Retinal pigment epithelial cell (primary cell): ENCODE measurements around the gene OR7G1.

Source experiments
- DNase-seq: peaks from one replicate; pipeline ENCODE4 v3.0.0-alpha.2; 2010; ENCODE audit warnings: low read depth
- H3K4me3 ChIP-seq: 2 replicates; pipeline ENCODE4 v1.5.1; 2011; ENCODE audit warnings: mild to moderate bottlenecking, low read length, control low read depth, moderate library complexity
- CTCF ChIP-seq: conservative IDR thresholded peaks from 2 replicates; pipeline ENCODE4 v1.5.1; 2011; ENCODE audit warnings: low read depth, low read length, control low read depth, inconsistent platforms

The OR7G1 gene

GRCh38 chr19:9115307-9115813, at the start of gene OR7G1:
OR7G1 (minus strand) TSS chr19:9115763; CDS start chr19:9115763, 0 bp downstream.
- no peak for DNase-seq
- H3K4me3 ChIP-seq, result no peak within 1 kb of the TSS
- TF ChIP-seq CTCF, result no peak

GRCh38 chr19:9165261-9165660, 49.7 kb upstream of the OR7G1 start:
- DNase-seq, result no peak
- TF ChIP-seq CTCF, result no peak

GRCh38 chr19:9161427-9161826, 45.9 kb upstream of the OR7G1 start:
- no peak overlapping the region for H3K4me3 ChIP-seq
- DNase-seq, result no peak
- TF ChIP-seq CTCF, result no peak

More at GRCh38 chr19:9165261-9165660, 49.7 kb upstream of the OR7G1 start:
- no peak overlapping the region for H3K4me3 ChIP-seq

GRCh38 chr19:9159891-9160290, 44.3 kb upstream of the OR7G1 start:
- no peak for DNase-seq
- TF ChIP-seq CTCF, result no peak
- H3K4me3 ChIP-seq, result no peak overlapping the region

GRCh38 chr19:9156304-9156703, 40.7 kb upstream of the OR7G1 start:
- DNase-seq, result no peak
- no peak overlapping the region for H3K4me3 ChIP-seq
- TF ChIP-seq CTCF, result no peak

GRCh38 chr19:9155591-9155990, 40.0 kb upstream of the OR7G1 start:
- H3K4me3 ChIP-seq, result no peak overlapping the region
- no peak for TF ChIP-seq CTCF

GRCh38 chr19:9151367-9151766, 35.8 kb upstream of the OR7G1 start:
- no peak for TF ChIP-seq CTCF
- DNase-seq, result no peak
- no peak overlapping the region for H3K4me3 ChIP-seq

More at GRCh38 chr19:9155591-9155990, 40.0 kb upstream of the OR7G1 start:
- DNase-seq, result no peak
